ENCODE data around the gene BLTP2. TPM values are rescaled to one million over a fixed set of nuclear protein-coding genes. Genes with fewer than 3 reads are reported as not detected.
"Not testable (repeated sequence)": the region's sequence is repeated elsewhere in the genome, so short reads cannot be mapped to it uniquely, and the experiment has no call there.

Gene BLTP2
- total RNA-seq, 4 donors from 2014 or later = 95.1 to 133 (median 111) TPM

DNA sequence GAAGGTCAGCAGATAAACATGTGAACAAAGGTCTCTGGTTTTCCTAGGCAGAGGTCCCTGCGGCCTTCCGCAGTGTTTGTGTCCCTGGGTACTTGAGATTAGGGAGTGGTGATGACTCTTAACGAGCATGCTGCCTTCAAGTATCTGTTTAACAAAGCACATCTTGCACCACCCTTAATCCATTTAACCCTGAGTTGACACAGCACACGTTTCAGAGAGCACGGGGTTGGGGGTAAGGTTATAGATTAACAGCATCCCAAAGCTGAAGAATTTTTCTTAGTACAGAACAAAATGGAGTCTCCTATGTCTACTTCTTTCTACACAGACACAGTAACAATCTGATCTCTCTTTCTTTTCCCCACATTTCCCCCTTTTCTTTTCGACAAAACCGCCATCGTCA lies 13.4 kb upstream of the BLTP2 start:
- H3K27me3 ChIP-seq; H3K9me3 ChIP-seq; H3K27ac ChIP-seq; H3K4me3 ChIP-seq; DNase-seq (ENCODE audit: low spot score in 2 of 2): not testable (repeated sequence)
- peaks cover 0 to 25% (median 15%) of the 10 kb centered on the region in 4 donors for H3K4me1 ChIP-seq
- 94 to 95% methylated on average over 8 of the region's 8 CpGs for WGBS, 2 donors
- H3K36me3 ChIP-seq = peaks cover 0 to 61% (median 10%) of the 10 kb centered on the region in 3 donors

DNA sequence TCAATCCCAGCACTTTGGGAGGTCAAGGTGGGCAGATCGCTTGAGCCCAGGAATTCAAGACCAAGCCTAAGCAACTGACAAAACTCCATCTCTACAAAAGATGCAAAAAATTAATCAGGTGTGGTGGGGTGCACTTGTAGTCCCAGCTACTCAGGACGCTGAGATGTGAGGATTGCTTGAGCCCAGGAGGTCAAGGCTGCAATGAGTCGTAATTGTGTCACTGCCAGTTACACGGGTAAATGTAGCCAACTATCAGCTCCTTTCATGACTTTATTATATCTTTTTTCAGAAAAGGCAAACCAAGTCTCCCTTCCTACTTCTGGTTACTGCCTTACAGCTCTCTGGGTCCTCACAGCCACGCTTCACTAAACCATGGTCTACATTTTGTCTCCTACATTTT lies 12.8 kb upstream of the BLTP2 start:
- WGBS, 2 donors = 81 to 90% methylated on average over 5 of the region's 5 CpGs
- Histone ChIP-seq H3K27ac (no peak overlapping the region), H3K9me3 (no peaks in the 10 kb centered on the region), H3K36me3 (peaks cover 0 to 67% (median 11%) of the 10 kb centered on the region in 3 donors), H3K27me3 (no peaks in the 10 kb centered on the region), H3K4me1 (peaks cover 0 to 19% (median 9%) of the 10 kb centered on the region in 4 donors), H3K4me3 (no peak overlapping the region)
- TF ChIP-seq CTCF (IDR thresholded peaks at IDR 0.05) (no peak), POLR2A (IDR thresholded peaks at IDR 0.05) (no peak), EP300 (IDR thresholded peaks at IDR 0.05) (no peak)
- DNase-seq (ENCODE audit: low spot score in 2 of 2) = no peak

DNA sequence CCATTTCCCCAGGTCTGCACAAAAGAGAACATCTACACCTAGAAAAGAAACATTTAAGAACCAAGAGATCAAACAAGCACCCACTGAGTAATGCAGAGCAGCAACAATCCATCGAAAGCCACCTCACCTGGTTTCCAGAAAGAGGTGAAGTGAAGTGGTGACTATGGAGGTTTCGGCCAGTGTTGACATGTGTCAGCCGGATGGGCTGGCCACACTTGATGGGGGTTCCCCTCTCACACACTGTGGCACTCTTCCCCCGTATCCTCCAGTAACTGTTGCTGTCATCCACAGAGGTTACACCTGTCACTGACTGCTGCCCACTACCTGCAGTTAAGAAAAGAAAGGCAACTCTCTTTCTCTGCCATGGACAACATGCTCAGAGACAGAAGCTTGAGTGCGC lies 10.2 kb upstream of the BLTP2 start:
- Histone ChIP-seq H3K36me3 (peaks cover 0 to 89% (median 17%) of the 10 kb centered on the region in 3 donors), H3K27ac (no peak overlapping the region), H3K4me1 (peaks cover 0 to 4% (median 0%) of the 10 kb centered on the region in 4 donors), H3K4me3 (no peak overlapping the region), H3K27me3 (no peaks in the 10 kb centered on the region), H3K9me3 (no peaks in the 10 kb centered on the region)
- no peak for DNase-seq (ENCODE audit: low spot score in 2 of 2)
- 89 to 94% methylated on average over 5 of the region's 5 CpGs for WGBS, 2 donors
- TF ChIP-seq CTCF (IDR thresholded peaks at IDR 0.05) (no peak), POLR2A (IDR thresholded peaks at IDR 0.05) (no peak), EP300 (IDR thresholded peaks at IDR 0.05) (no peak)

DNA sequence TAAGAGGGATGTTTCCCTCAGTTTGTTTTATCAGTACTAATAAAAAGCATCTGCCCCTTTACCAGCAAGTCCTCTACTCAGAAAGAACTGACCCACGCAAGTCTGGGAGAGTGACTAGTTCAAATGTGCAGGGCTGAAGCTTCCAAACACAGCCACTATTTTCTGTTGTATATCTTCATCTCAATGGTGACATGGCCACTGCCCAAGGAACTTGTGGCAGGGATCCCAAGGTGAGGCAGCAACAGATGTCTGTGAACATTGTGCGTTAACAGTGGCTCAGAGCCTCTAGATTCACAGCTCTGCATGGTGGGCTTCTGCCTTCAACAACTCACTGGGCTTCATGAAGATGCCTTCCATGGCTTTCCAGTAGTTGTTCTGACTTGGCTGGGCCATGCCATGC lies 3.7 kb upstream of the BLTP2 start:
- peaks cover 2 to 24% (median 17%) of the 10 kb centered on the region in 4 donors for H3K4me1 ChIP-seq
- no peaks in the 10 kb centered on the region for H3K9me3 ChIP-seq
- no peaks in the 10 kb centered on the region for H3K27me3 ChIP-seq
- DNase-seq (ENCODE audit: low spot score in 2 of 2) = no peak
- H3K4me3 ChIP-seq = no peak overlapping the region
- 93% methylated on average over 2 of the region's 2 CpGs for WGBS, 2 donors
- peaks cover 0 to 57% (median 7%) of the 10 kb centered on the region in 3 donors for H3K36me3 ChIP-seq
- H3K27ac ChIP-seq = no peak overlapping the region
- TF ChIP-seq EP300 (IDR thresholded peaks at IDR 0.05) (no peak), POLR2A (IDR thresholded peaks at IDR 0.05) (no peak), CTCF (IDR thresholded peaks at IDR 0.05) (no peak)

DNA sequence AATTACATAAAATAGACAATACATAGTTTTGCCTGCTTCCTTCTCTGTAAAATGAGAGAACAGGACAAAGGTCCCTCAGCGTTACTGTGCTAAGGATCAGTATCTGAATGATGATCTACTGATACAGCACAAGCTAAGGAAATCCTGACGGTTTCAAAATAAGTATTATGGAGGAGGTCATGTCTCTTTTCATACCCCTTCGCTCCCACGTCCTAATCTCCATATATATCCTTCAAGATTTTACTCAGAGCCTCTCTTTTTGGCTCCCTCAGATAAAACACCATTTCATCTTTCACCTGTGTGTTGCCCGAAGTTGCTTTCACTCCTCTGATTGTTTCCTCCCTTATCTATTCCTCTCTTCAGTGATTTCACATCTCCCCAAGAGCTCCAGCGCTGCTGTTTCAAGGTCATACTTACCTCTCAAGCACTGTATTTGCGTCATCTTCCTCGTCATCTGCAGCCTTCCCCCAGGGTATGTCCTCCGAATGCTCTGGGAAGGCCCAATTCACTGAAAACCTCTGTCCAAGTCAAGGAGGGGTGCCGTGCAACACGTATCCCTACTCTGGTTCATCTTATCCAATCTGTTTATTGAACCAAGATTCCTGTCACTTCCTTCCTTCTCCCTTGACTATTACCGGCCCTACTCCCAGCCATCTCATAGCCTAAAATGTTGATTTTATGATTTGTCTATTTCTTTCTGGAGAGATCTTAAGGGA lies 1.2 kb upstream of the BLTP2 start:
- peak in 1 of 2 donors; percentile 11 for DNase-seq (ENCODE audit: low spot score in 2 of 2)
- 67% methylated on average over 12 of the region's 12 CpGs for WGBS, 2 donors
- Histone ChIP-seq H3K4me3 (peak overlapping the region in 2 of 4 donors; percentile 11 to 91), H3K27me3 (no peaks in the 10 kb centered on the region), H3K27ac (peak overlapping the region; percentile 92 to 96 (median 94)), H3K36me3 (peaks cover 0 to 52% (median 8%) of the 10 kb centered on the region in 3 donors), H3K4me1 (peaks cover 4 to 37% (median 24%) of the 10 kb centered on the region in 4 donors), H3K9me3 (no peaks in the 10 kb centered on the region)
- TF ChIP-seq EP300 (IDR thresholded peaks at IDR 0.05) = no peak
- TF ChIP-seq CTCF (IDR thresholded peaks at IDR 0.05) = no peak
- TF ChIP-seq POLR2A (IDR thresholded peaks at IDR 0.05) = no peak
